ENCODE results near the gene LIPC.

LIPC gene

DNA sequence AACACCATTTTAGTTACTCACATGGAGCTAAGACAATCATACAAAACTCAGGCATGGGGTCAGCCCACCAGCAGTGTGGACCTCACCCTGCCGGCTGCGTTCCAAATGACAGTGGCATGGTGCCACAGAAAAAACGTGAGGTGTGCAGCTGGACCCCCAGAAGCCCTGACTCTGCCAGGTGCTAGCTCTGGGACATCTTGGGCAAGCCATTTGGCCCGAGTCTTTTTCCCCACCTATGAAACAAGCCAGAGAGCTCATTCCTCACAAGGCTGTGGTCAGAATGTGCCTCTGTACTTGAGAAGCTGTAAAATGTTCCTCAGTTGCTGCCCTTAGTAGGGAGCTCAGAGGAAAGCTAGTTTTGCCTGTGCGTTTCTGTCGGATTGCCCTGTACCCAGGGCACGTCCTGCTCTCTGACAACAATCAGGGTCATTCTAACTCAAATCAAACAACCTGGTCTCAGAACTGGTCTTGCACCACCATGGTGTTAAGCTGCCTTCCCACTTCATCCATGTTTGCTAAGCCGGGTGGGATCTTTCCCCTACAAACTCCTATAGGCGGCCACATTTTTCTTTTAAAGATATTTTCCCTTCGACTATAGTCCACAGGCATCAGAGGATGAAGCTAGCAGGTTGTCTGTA, 44.9 kb downstream of the LIPC start:
- no peak for DNase-seq

- DNase-seq: peak; percentile 35
Observed at GRCh38 chr15:58477170-58477569, 45.4 kb downstream of the LIPC start.

DNA sequence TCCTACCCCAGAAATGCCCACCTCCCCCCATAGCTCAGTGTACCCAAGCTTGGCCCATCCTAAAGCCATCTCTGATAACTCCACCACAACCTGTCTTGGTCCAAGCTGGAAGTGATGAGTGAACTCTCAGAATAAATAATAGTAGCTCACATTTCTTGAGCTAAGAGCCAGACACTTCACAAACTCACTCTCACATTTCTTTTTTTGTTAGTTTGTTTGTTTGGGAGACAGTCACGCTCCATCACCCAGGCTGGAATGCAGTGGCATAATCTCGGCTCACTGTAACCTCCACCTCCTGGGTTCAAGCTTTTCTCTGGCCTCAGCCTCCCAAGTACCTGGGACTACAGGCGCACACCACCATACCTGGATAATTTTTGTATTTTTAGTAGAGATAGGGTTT, 46.2 kb downstream of the LIPC start:
- no peak for DNase-seq

DNA sequence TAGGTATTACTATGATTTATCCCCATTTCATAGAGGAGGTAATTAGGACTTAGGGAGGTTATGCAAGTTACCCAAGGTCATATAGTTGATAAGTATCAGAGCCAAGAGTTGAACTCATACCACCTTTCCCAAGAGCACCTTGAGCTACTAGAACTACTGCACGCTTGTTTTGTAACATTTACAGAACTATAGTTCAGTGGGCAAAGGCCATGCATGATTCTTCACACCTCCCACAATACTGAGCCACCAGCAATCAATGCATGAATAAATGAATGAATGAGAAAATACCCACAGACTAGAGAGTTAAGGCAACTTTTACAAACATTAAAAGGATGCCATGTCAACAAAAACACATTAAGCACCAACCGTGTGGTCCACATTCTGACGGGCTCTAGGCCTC, 46.8 kb downstream of the LIPC start:
- no peak for DNase-seq

GRCh38 chr15:58479941-58480340, 48.1 kb downstream of the LIPC start:
- DNase-seq: no peak

DNA sequence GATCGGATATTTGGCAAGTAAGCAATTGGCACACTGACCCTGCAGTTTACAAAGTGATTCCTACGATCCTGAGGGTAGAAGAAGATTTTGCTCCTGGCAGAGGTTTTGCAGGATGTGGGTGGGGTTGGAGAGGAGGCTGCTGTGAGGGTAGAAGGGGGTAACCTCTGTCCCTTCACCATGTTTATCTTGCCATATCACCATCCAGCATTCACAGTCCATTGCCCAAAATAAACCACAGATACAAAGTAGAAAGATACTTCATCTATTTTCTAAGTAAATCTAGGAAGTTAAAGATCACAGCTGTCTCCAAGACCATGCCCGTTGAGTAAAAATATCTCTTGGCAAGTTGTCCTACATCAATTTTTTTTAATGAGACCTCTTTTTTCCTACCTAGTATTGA, 51.6 kb downstream of the LIPC start:
- DNase-seq: no peak

- no peak for DNase-seq
Observed at GRCh38 chr15:58484791-58485600, 53.2 kb downstream of the LIPC start.

GRCh38 chr15:58486062-58486461, 54.3 kb downstream of the LIPC start:
- DNase-seq: no peak

- no peak for DNase-seq
Observed at GRCh38 chr15:58486564-58486963, 54.8 kb downstream of the LIPC start.

DNA sequence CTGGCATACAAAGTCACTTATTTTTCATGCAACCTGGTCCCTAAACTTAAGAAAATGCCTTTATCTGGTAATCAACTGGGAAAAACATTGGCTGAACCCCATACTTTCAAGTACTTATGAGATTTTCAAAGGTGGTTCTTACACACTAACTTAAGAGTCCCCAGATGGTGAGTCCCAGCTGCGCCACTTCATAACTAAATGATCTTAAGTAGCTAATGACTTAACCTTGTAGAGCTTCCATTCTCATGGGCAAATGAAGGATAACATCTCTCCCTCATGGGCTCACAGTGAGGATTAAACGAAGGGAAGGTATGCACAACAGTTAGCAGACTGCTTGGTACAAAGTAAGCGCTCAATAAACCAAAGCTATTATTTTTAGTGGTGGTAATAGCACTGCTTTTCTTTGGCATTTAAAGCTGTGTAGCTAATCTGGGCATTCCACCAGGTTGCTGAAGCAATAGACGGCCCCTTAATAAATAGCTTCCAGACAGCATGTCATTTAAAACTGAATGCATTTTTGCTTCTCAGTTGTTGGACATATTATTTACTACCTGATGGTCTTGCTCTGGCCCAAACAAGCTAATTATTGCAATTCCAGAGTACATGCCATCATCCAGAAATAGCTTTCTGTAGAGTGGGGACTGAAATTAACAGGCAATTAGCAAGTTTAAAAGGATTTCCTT, 55.4 kb downstream of the LIPC start:
- DNase-seq: no peak

DNA sequence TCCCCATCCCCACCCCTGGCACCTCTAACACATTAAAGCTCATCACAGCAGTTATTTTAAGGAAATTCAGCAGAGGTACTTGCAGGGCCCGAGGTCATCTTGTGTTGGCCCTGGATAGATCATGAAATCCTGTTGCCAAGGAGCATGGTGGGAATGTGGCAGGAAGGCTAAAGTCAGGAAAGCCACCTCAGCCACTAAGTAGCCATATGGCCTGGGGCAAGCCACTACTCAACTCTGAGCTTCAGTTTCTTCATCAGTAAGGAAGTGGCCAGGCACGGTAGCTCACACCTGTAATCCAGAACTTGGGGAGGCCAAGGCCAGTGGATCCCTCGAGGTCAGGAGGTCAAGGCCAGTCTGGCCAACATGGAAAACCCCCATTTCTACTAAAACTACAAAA, 55.9 kb downstream of the LIPC start:
- no peak for DNase-seq

GRCh38 chr15:58489289-58490085, 57.7 kb downstream of the LIPC start:
- DNase-seq: no peak

GRCh38 chr15:58490086-58490887, 58.5 kb downstream of the LIPC start:
- DNase-seq: no peak

GRCh38 chr15:58490888-58491473, 59.2 kb downstream of the LIPC start:
- no peak for DNase-seq

DNA sequence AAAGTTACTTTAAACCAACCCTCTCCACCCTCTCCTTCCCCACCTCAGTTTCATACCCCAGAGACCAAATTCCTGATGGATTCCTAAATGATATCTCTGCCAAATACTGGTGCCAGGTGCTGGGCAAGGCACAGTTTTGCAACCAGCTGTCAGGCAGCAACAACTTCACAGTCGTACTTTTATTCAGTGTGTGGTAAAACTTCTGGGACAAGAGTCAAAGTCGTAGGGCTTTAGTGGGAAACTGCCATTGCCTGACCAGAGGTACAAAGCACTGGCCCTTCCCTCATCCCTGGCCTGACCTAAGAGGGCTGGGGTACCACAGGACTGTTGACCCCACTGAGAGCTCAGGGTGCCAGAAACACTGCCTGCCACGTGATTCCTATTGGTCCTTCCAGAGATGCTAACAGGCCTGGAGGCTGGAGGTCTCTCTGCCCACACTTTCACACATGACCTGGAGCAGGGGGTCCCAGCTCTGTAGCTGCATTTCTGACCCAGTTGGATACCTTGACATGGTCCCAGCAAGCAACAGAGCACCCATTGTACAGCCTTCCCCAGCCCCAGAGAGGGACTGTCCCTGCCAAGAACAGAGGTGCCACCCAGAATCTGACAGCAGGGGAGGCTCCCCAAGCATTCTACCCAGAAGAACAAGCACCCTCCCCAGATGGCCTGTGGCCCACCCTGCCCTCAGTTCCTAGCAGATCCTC, 59.9 kb downstream of the LIPC start:
- DNase-seq: no peak

GRCh38 chr15:58492661-58493397, 61.0 kb downstream of the LIPC start:
- no peak for DNase-seq

GRCh38 chr15:58494567-58494966, 62.8 kb downstream of the LIPC start:
- DNase-seq: no peak

DNA sequence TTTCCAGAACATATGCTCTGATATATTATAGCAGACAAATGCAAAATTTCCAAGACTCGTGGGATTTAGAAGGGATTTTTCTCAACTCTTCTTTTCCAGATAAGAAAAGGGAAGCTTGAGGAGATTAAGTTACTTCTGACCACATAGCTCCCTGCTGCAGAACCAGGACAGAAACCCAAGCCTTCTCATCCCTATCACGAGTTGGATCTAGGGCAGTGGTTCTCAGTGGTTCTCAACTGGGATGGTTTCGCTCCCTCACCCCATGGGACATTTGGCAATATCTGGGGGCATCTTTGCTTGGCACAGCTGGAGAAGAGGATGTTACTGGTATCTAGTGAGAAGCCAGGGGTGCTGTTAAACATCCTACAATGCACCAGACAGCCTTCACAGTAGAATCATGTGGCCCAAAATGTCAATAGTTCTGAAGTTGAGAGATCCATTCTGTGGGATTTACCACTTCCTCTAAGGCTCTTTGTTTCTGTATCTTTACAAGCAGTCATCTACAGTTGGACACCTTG, 64.2 kb downstream of the LIPC start:
- no peak for DNase-seq

- DNase-seq: no peak
Observed at GRCh38 chr15:58497046-58497785, 65.4 kb downstream of the LIPC start.
